Caco-2 (cell line): ENCODE results near the gene STT3A. TPM values are rescaled to one million over a fixed set of nuclear protein-coding genes. Genes with fewer than 3 reads are reported as not detected.

Experiments used
- BruUV-seq: library from RNA; stranded (reverse); fragments of 400-500 nt; replicated peaks from 2 replicates; lab custom pipeline; 2021; lab: Mats Ljungman, UMichigan
- CTCF ChIA-PET: fragments of 300-600 bp; sonication (Branson Sonifier 250); formaldehyde crosslinking; loops from one replicate; lab custom pipeline; 2022; ENCODE audit warnings: antibody characterized with exemption; lab: Charles Lee
- POLR2A ChIA-PET: fragments of 300-600 bp; sonication (Branson Sonifier 250); formaldehyde crosslinking; loops from one replicate; lab custom pipeline; 2022; ENCODE audit warnings: antibody characterized with exemption; lab: Charles Lee
- DNase-seq, 2 experiments: peaks; one replicate each; pipeline versions ENCODE4 v3.0.0 to v3.0.0-alpha.2; 2020 to 2022
- H3K27me3 ChIP-seq: replicated peaks from 2 replicates; pipeline ENCODE4 v1.6.0; 2011; ENCODE audit warnings: low read length; ENCODE audit not compliant: control insufficient read depth, insufficient read depth
- H3K36me3 ChIP-seq: 2 replicates; pipeline ENCODE4 v1.5.1; 2011; ENCODE audit warnings: low read length; ENCODE audit not compliant: control insufficient read depth, insufficient read depth
- H3K4me1 ChIP-seq: fragments of 250-450 bp; sonication (Bioruptor Pico); 2 replicates; pipeline ENCODE4 v1.5.1; 2020; ENCODE audit warnings: mild to moderate bottlenecking
- H3K4me3 ChIP-seq: 2 replicates; pipeline ENCODE4 v1.5.1; 2011; ENCODE audit warnings: low read depth, mild to moderate bottlenecking, control low read depth, low read length
- H3K9me3 ChIP-seq: fragments of 250-450 bp; sonication (Bioruptor Pico); 2 replicates; pipeline ENCODE4 v1.5.1; 2020; ENCODE audit warnings: mild to moderate bottlenecking, moderate library complexity
- H3K27ac Mint-ChIP-seq: one replicate; pipeline ENCODE4 v1.8.0; 2022; ENCODE audit warnings: mixed read lengths; ENCODE audit not compliant: unreplicated experiment
- H3K27me3 Mint-ChIP-seq: one replicate; pipeline ENCODE4 v1.8.0; 2022; ENCODE audit warnings: mixed read lengths; ENCODE audit not compliant: insufficient read depth, unreplicated experiment
- H3K36me3 Mint-ChIP-seq: one replicate; pipeline ENCODE4 v1.8.0; 2022; ENCODE audit warnings: mild to moderate bottlenecking, mixed read lengths; ENCODE audit not compliant: insufficient read depth, unreplicated experiment
- H3K4me1 Mint-ChIP-seq: one replicate; pipeline ENCODE4 v1.8.0; 2022; ENCODE audit warnings: low read depth, mixed read lengths; ENCODE audit not compliant: unreplicated experiment
- H3K4me3 Mint-ChIP-seq: one replicate; pipeline ENCODE4 v1.8.0; 2022; ENCODE audit warnings: mild to moderate bottlenecking, moderate library complexity, mixed read lengths; ENCODE audit not compliant: unreplicated experiment
- H3K9me3 Mint-ChIP-seq: one replicate; pipeline ENCODE4 v1.8.0; 2022; ENCODE audit warnings: mixed read lengths; ENCODE audit not compliant: unreplicated experiment
- CTCF ChIP-seq, 2 experiments: fragments of 200-600 bp in 1 of 2; IDR thresholded peaks; 1 replicate in 1 of 2; 2 replicates in 1 of 2; pipeline versions ENCODE4 v1.5.1 to v1.8.0; 2011 to 2022; ENCODE audit warnings: antibody characterized with exemption in 1 of 2, control low read depth in 1 of 2, inconsistent platforms in 1 of 2, low read depth in 1 of 2, low read length in 1 of 2, mild to moderate bottlenecking in 1 of 2, moderate library complexity in 1 of 2; ENCODE audit not compliant: insufficient read depth in 1 of 2, severe bottlenecking in 1 of 2, unreplicated experiment in 1 of 2
- intact Hi-C: fragments of 100-400 bp; cut with micrococcal nuclease; formaldehyde crosslinking; loops from one replicate; pipeline ENCODE4 v1.10.0; 2022; ENCODE audit not compliant: unreplicated experiment
- total RNA-seq: library from RNA; stranded (reverse); gene quantifications from 2 replicates; pipeline ENCODE4 v1.2.3, GENCODE V29; 2022

The STT3A gene
- total RNA-seq, 1 experiment from 2014 or later: 517 TPM

- ChIA-PET POLR2A (interaction anchor here (0.6 to 2.7 kb wide), 4 partner anchors 19 to 56 kb away, joined by 3 to 18 read pairs (median 4); partner anchors contain the start of genes EI24 and STT3A), CTCF (interaction anchor here (0.7 to 1.5 kb wide), 2 partner anchors 55 to 847 kb away, joined by 3 to 6 read pairs; partner anchors contain the start of gene EI24)
- Histone ChIP-seq H3K27me3 (no peaks in the 10 kb centered on the region), H3K9me3 (no peaks in the 10 kb centered on the region), H3K4me1 (peaks cover 8% of the 10 kb centered on the region), H3K4me3 (peak overlapping the region; percentile 68), H3K36me3 (peaks cover 5% of the 10 kb centered on the region; the same call in 1 of the 2 replicates)
- Mint-ChIP-seq H3K27ac (peak overlapping the region; percentile 92), H3K4me3 (peak overlapping the region; percentile 82), H3K4me1 (peaks cover 17% of the 10 kb centered on the region), H3K27me3 (no peaks in the 10 kb centered on the region), H3K9me3 (no peaks in the 10 kb centered on the region), H3K36me3 (peaks cover 73% of the 10 kb centered on the region)
- peak in 1 of 2 experiments; percentile 27 for TF ChIP-seq CTCF (IDR thresholded peaks at IDR 0.05; ENCODE audit: insufficient read depth in 1 of 2, low read depth in 1 of 2, low read length in 1 of 2, severe bottlenecking in 1 of 2, unreplicated experiment in 1 of 2)
- peak in 1 of 2 experiments; percentile 88 for DNase-seq
- TSS peak; percentile 92 for BruUV-seq
- intact Hi-C loops: no loop called here
These were observed 32.6 kb downstream of the STT3A start for GRCh38 chr11:125625225-125625629.

GRCh38 chr11:125625630-125626287 is 33.1 kb downstream of the STT3A start:
- Mint-ChIP-seq H3K9me3 (no peaks in the 10 kb centered on the region), H3K27ac (peak overlapping the region; percentile 92), H3K36me3 (peaks cover 71% of the 10 kb centered on the region), H3K4me3 (peak overlapping the region; percentile 82), H3K27me3 (no peaks in the 10 kb centered on the region), H3K4me1 (peaks cover 17% of the 10 kb centered on the region)
- BruUV-seq: no TSS peak
- ChIA-PET CTCF (interaction anchor here (0.7 to 1.5 kb wide), 2 partner anchors 56 to 847 kb away, joined by 3 to 6 read pairs; partner anchors contain the start of gene EI24), POLR2A (interaction anchor here (0.7 to 2.7 kb wide), 3 partner anchors 18 to 56 kb away, joined by 3 to 18 read pairs (median 5); partner anchors contain the start of genes EI24 and STT3A)
- intact Hi-C loops: loop anchor here (1.0 kb wide), 3 partner anchors 33 to 249 kb away; partner anchors contain the start of genes EI24 and STT3A
- Histone ChIP-seq H3K36me3 (peaks cover 5% of the 10 kb centered on the region; the same call in 1 of the 2 replicates), H3K4me1 (peaks cover 8% of the 10 kb centered on the region), H3K4me3 (peak overlapping the region; percentile 68), H3K9me3 (no peaks in the 10 kb centered on the region), H3K27me3 (no peaks in the 10 kb centered on the region)
- peak; percentile 96 to 98 for DNase-seq
- TF ChIP-seq CTCF (IDR thresholded peaks at IDR 0.05; ENCODE audit: insufficient read depth in 1 of 2, low read depth in 1 of 2, low read length in 1 of 2, severe bottlenecking in 1 of 2, unreplicated experiment in 1 of 2): no peak

DNA sequence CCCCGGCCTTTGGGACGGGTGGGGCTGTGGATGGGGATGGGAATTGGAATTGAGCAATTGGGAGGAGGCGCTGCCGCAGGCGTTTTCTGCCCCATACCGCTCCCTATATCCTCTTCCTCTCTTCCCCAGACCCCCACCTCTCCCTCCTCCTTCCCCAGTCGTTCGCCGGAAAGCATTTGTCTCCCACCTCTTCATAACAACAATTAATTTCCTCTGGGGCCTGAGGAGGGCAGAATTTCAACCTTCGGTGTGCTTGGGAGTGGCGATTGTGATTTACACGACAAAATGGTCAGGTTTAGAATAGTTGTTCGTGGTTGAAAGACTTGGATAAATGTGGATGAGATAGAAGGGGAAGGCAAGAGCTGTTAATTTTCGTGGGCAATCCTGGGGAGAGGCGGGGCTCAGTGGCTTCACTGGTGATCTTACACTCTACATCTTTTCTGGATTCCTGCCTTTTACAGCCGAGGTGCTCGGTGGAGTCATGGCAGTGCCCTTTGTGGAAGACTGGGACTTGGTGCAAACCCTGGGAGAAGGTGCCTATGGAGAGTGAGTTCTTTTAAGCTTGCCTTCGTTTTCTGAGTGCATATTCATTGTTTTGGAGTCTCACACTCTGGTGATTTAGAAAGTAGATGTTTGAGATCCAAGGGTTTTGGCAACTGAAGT is 33.8 kb downstream of the STT3A start:
- DNase-seq: peak in 1 of 2 experiments; percentile 95
- H3K4me1 Mint-ChIP-seq: peaks cover 17% of the 10 kb centered on the region
- H3K4me1 ChIP-seq: peaks cover 8% of the 10 kb centered on the region
- peaks cover 68% of the 10 kb centered on the region for H3K36me3 Mint-ChIP-seq
- H3K27me3 ChIP-seq: no peaks in the 10 kb centered on the region
- peak overlapping the region; percentile 92 for H3K27ac Mint-ChIP-seq
- no peaks in the 10 kb centered on the region for H3K27me3 Mint-ChIP-seq
- intact Hi-C loops: loop anchor here (1.0 kb wide), 3 partner anchors 34 to 248 kb away; partner anchors contain the start of genes EI24 and STT3A
- peak overlapping the region; percentile 68 for H3K4me3 ChIP-seq
- peaks cover 4% of the 10 kb centered on the region; the same call in 1 of the 2 replicates for H3K36me3 ChIP-seq
- no peaks in the 10 kb centered on the region for H3K9me3 Mint-ChIP-seq
- peak overlapping the region; percentile 82 for H3K4me3 Mint-ChIP-seq
- ChIA-PET POLR2A (interaction anchor here (0.7 to 2.7 kb wide), 3 partner anchors 18 to 57 kb away, joined by 3 to 18 read pairs (median 5); partner anchors contain the start of genes EI24 and STT3A), CTCF (interaction anchor here (1.0 to 1.5 kb wide), 2 partner anchors 57 kb away, joined by 5 to 6 read pairs; partner anchors contain the start of gene EI24)
- BruUV-seq: TSS peak; percentile 46
- H3K9me3 ChIP-seq: no peaks in the 10 kb centered on the region
- TF ChIP-seq CTCF (IDR thresholded peaks at IDR 0.05; ENCODE audit: insufficient read depth in 1 of 2, low read depth in 1 of 2, low read length in 1 of 2, severe bottlenecking in 1 of 2, unreplicated experiment in 1 of 2): peak; percentile 45 to 67
